Measurements from ENCODE around the gene MPPED2.

Gene MPPED2

GRCh38 chr11:30451167-30451566, 135.0 kb downstream of the MPPED2 start:
- DNase-seq = no peak

GRCh38 chr11:30447058-30447640, 139.0 kb downstream of the MPPED2 start:
- no peak for DNase-seq

DNA sequence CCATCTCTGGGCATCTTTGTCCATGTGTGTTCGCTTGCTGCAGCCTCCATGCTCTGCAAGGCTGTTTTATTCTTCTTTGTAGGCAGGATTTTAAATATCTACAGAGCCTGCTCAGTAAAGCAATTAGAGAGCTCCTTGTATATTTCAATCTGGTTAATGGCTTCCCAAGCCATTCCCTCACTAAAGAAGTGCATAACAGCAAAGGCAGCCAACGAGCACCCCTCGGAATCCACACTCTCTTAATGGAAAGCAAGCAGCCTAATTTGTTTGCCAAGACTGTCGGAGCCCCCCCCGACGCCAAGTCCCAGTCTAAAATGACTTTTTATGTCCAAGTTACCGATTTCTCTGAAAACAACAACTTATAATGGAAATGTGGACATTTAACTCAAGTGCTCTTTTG, 139.6 kb downstream of the MPPED2 start:
- DNase-seq = no peak

GRCh38 chr11:30445056-30445455, 141.1 kb downstream of the MPPED2 start:
- DNase-seq = no peak

DNA sequence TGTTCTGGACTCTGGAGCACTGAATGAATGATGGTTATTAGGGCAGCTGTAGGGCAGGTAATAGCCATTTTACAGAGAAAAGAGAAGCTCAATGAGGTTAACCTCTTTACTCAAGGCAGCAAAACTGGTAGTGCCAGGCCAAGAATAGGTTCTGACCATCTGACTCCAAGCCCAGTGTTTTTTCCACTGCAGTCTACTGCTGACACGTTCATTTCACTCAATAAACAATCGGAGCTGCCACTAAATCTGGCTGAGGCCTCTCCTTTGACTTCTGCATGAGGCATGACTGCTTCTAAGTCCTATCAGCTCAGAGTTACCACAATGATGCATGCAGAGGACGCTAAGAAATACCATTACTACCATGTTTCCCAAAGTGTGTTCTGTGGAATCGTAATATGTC, 145.6 kb downstream of the MPPED2 start:
- no peak for DNase-seq

GRCh38 chr11:30436801-30437200, 149.4 kb downstream of the MPPED2 start:
- DNase-seq = no peak

GRCh38 chr11:30435488-30435887, 150.7 kb downstream of the MPPED2 start:
- no peak for DNase-seq

GRCh38 chr11:30434901-30435300, 151.3 kb downstream of the MPPED2 start:
- no peak for DNase-seq

DNA sequence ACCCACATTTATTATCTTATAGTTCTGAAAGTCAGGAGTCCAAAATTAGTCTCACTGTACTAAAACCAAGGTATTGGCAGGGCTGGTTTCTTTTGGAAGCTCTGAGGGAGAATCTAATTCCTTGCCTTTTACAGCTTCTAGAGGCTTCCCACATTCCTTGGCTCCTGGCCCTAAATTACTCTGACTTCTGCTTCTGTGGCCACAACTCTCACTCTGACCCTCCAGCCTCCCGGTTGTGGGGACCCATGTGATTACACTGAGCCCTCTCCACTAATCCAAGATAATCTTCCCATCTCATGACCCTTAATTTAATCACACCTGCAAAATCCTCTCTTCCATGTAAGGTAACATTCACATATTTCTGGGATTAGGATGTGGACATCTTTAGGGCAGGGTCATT, 152.3 kb downstream of the MPPED2 start:
- DNase-seq = no peak

GRCh38 chr11:30432716-30433115, 153.4 kb downstream of the MPPED2 start:
- no peak for DNase-seq

- no peak for DNase-seq
Observed at GRCh38 chr11:30432178-30432577, 154.0 kb downstream of the MPPED2 start.

DNA sequence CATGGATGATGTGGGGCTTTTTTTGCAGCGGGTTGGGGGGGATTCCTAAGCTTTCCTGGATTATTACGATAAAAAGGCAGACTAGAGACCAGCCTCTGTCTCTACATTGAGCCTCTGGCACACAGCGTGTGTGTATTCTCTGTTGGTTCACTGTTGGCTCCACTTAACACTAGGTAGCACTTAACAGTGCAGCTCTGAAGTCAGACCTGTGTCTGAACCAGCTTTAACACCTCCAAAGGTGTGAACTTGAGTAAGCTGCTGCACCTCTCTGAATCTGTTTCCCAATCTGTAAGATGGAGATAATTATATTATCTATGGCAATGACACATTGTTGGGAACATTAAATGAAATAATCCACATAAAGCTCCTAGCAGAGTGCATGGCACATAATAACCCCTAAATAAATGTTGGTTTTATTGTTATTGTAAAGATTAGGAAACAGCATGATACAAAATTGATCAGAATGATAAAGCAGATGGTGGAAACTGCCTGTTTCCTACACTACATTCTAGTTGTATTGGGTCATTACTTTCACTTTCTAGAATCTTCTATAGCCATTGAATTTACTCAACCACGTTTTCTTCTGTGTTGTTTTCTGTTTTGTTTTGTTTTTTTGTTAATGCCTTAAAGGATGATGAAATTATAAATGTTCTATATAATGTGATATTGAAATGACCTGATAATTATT, 154.9 kb downstream of the MPPED2 start:
- DNase-seq = no peak

DNA sequence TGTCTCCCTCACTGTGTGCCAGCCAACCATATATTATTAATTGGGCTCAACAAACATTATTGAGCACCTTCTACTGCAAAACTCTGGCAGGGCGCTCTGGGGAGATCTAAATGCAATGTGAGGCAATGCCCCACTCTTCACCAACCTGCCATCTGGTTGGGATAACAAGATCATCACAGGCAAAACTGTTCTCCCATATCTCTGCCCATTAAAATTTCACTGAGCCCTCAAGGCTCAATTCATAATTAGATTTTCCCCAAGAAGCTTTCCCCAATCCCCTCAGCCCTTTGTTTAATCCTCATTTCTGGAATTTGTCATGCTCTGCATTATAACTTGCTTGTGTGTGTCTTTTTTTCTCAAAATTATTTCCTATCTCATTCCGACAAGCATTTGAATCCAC, 156.6 kb downstream of the MPPED2 start:
- no peak for DNase-seq

DNA sequence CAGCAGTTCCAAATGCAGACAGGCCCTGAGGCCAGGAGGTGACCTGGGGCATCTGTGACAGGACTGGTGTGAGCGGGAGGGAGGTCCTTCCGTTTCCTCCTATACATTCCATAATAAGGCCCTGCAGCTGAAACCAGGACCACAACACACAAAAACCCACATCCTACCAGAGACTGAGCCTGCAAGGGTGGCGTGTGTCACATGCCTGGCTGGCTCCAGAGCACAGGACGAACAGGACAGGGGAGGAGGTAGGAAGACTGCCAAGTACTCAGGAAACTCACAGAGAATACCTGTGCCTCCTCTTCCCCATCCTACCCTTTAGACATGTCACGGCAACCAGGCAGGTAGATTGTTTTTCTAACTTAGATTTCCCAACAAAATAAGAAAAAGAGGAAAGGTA, 159.4 kb downstream of the MPPED2 start:
- no peak for DNase-seq

DNA sequence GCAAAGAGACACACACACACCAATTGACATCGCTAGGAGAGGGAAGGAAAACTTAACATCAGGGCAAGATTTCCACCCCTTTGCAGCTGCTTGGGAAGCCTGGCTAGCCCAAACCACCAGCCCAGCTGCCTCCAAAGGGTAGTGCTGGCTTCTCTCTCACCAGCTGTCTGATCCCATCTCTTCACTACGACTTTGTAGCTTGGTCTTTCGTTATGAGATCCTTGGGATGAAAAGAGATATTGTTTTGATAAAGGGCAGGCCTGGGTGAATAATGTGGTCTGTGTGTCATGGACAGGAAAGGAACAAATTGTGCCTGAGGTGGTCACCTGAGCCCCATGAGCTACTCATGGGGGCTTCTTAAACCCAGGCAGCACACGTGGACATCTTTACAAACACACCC, 161.3 kb downstream of the MPPED2 start:
- DNase-seq = no peak

- DNase-seq = no peak
Observed at GRCh38 chr11:30424321-30424720, 161.8 kb downstream of the MPPED2 start.

DNA sequence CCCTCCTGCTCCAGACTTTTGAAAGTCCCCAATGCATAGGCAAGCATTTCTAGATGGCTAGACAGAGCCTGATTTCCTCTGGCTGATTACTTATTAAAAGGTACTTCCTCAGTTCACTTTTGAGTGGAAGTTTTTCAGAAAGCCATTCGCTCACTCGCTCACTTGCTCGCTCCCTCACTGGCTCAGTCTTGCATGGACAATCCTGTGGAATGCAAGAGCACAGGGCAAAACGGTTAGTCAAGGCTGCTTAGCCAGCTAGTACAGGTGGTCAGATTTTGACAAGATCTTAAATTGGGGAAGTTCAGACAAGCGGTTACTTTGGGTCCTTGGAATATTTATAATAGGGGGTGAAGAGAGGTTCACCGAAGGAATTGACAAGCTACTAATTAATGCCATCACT, 162.3 kb downstream of the MPPED2 start:
- DNase-seq = no peak

DNA sequence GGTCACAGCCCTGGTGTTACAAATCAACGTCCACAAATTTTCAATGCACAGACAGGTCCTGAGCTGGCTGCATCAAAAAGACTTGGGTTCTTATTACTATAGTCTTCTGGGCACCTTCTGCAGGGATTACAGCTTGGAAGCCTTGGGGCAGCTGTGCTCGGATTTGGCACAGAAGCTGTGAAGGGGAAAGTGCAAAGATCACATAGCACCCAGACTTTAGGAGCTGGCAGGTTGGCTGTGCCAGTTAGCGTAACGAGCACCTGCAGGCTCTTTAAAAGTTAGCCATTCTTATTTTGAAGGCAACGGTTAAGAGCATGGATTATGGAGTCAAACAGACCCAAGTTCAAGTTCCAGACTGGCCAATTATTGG, 162.9 kb downstream of the MPPED2 start:
- DNase-seq = no peak

- DNase-seq = no peak
Observed at GRCh38 chr11:30422447-30423278, 163.5 kb downstream of the MPPED2 start.

GRCh38 chr11:30420233-30420787, 165.8 kb downstream of the MPPED2 start:
- DNase-seq = no peak

DNA sequence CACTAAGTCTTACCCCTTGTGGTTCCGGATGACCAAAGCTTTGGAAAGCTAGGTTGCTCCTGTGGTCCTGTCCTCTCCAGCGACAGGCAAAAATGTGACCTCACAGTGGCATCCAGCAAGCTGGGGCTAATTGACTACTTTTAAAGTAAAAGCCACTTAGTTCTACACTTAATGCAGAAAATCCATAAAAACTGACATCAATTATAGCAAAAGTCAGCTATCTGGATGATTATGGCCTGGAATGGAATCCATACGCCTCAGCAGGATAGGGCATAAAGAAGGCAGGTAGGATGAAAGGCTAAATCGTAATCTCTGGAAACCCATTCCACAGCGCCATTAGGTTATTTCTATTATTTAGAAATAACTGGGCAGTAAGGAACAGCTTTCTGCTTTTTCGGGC, 171.3 kb downstream of the MPPED2 start:
- no peak for DNase-seq

GRCh38 chr11:30414244-30414643, 171.9 kb downstream of the MPPED2 start:
- no peak for DNase-seq

GRCh38 chr11:30412509-30412908, 173.6 kb downstream of the MPPED2 start:
- no peak for DNase-seq

DNA sequence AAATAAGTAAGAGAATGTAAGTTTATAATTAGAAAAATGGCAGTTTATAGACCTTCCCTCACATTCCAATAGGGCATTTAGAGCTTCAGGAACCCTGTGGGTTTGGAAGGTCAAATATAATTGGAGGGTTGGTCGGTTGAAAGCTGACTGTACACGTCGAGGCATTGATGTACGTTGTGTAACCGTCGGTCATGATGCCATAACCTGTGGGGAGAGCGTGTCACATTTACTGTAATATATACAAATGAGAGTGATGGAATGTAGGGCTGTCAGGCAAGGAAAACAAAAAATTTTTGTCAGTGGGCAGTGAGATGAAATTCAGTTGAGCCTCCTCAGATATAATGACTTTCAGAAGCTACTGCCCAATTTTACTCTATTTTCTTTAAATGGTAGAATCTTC, 174.8 kb downstream of the MPPED2 start:
- DNase-seq = no peak
